Measurements from ENCODE around the gene ATP6V1G3.
"Not testable (repeated sequence)": the region's sequence is repeated elsewhere in the genome, so short reads cannot be mapped to it uniquely, and the experiment has no call there.

The ATP6V1G3 gene, protein sequence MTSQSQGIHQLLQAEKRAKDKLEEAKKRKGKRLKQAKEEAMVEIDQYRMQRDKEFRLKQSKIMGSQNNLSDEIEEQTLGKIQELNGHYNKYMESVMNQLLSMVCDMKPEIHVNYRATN

GRCh38 chr1:198540580-198540979 lies at the start of gene ATP6V1G3:
Gene ATP6V1G3, minus strand, starts transcription at chr1:198540680. Its CDS starts 30 bp downstream, at chr1:198540650.
- Histone ChIP-seq H3K79me2 (no peaks in the 10 kb centered on the region), H3K9me3 (ENCODE audit: control insufficient read depth, low read length) (no peaks in the 10 kb centered on the region), H3K4me2 (ENCODE audit: low read length) (no peak within 1 kb of the TSS), H2AFZ (peak within 1 kb of the TSS; percentile 22), H3K36me3 (ENCODE audit: control insufficient read depth, insufficient read depth, low read length) (no peaks in the 10 kb centered on the region), H3K4me3 (ENCODE audit: low read depth, low read length) (no peak within 1 kb of the TSS), H3K27ac (no peak within 1 kb of the TSS), H3K27me3 (ENCODE audit: control insufficient read depth, insufficient read depth, low read length) (no peaks in the 10 kb centered on the region), H3K9ac (no peak within 1 kb of the TSS), H3K4me1 (no peaks in the 10 kb centered on the region)
- TF ChIP-seq CTCF (IDR thresholded peaks at IDR 0.05), result no peak

- Histone ChIP-seq H3K4me2 (ENCODE audit: low read length) (no peak overlapping the region), H3K36me3 (ENCODE audit: control insufficient read depth, insufficient read depth, low read length) (no peaks in the 10 kb centered on the region), H3K9me3 (ENCODE audit: control insufficient read depth, low read length) (no peaks in the 10 kb centered on the region), H2AFZ (no peak overlapping the region), H3K9ac (no peak overlapping the region), H3K79me2 (no peaks in the 10 kb centered on the region), H3K4me3 (ENCODE audit: low read depth, low read length) (no peak overlapping the region), H3K27ac (no peak overlapping the region), H3K4me1 (no peaks in the 10 kb centered on the region), H3K27me3 (ENCODE audit: control insufficient read depth, insufficient read depth, low read length) (no peaks in the 10 kb centered on the region)
- no peak for TF ChIP-seq CTCF (IDR thresholded peaks at IDR 0.05)
Measured at GRCh38 chr1:198588845-198589244, 48.4 kb upstream of the ATP6V1G3 start.

- no peaks in the 10 kb centered on the region for H3K79me2 ChIP-seq
- no peaks in the 10 kb centered on the region for H3K27me3 ChIP-seq (ENCODE audit: control insufficient read depth, insufficient read depth, low read length)
- no peak overlapping the region for H3K4me3 ChIP-seq (ENCODE audit: low read depth, low read length)
- H2AFZ ChIP-seq, result no peak overlapping the region
- no peaks in the 10 kb centered on the region for H3K9me3 ChIP-seq (ENCODE audit: control insufficient read depth, low read length)
- TF ChIP-seq CTCF (IDR thresholded peaks at IDR 0.05), result no peak
- no peak overlapping the region for H3K27ac ChIP-seq
- H3K36me3 ChIP-seq (ENCODE audit: control insufficient read depth, insufficient read depth, low read length), result no peaks in the 10 kb centered on the region
- H3K4me2 ChIP-seq (ENCODE audit: low read length), result no peak overlapping the region
- no peak overlapping the region for H3K9ac ChIP-seq
- H3K4me1 ChIP-seq, result no peaks in the 10 kb centered on the region
Measured at GRCh38 chr1:198584163-198584562, 43.7 kb upstream of the ATP6V1G3 start.

- H3K4me1 ChIP-seq; H2AFZ ChIP-seq; H3K27ac ChIP-seq; H3K9me3 ChIP-seq (ENCODE audit: control insufficient read depth, low read length); H3K36me3 ChIP-seq (ENCODE audit: control insufficient read depth, insufficient read depth, low read length); H3K79me2 ChIP-seq; H3K27me3 ChIP-seq (ENCODE audit: control insufficient read depth, insufficient read depth, low read length); H3K4me2 ChIP-seq (ENCODE audit: low read length); H3K4me3 ChIP-seq (ENCODE audit: low read depth, low read length); H3K9ac ChIP-seq: not testable (repeated sequence)
Measured at GRCh38 chr1:198583209-198583802, 42.8 kb upstream of the ATP6V1G3 start.

DNA sequence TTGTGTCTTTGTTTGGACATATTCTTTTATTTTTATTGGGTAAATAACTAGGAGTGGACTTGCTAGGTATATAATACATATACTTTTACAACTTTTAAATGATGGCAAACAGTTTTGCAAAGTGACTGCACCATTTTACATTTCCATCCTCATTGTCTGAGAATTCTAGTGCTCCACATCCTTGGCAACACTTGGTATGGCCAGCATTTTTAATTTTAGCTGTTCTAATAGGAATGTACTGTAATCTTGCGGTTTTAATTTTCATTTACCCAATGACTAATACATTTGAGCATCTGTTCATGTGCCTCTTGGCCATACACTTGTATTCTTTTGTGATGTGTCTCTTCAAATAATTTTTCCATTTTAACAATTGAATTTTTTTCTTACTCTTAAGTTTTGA lies 37.0 kb upstream of the ATP6V1G3 start:
- Histone ChIP-seq H2AFZ (no peak overlapping the region), H3K79me2 (no peaks in the 10 kb centered on the region), H3K27ac (no peak overlapping the region), H3K27me3 (ENCODE audit: control insufficient read depth, insufficient read depth, low read length) (no peaks in the 10 kb centered on the region), H3K36me3 (ENCODE audit: control insufficient read depth, insufficient read depth, low read length) (no peaks in the 10 kb centered on the region), H3K4me3 (ENCODE audit: low read depth, low read length) (no peak overlapping the region), H3K9ac (no peak overlapping the region), H3K4me2 (ENCODE audit: low read length) (no peak overlapping the region), H3K4me1 (no peaks in the 10 kb centered on the region), H3K9me3 (ENCODE audit: control insufficient read depth, low read length) (no peaks in the 10 kb centered on the region)
- TF ChIP-seq CTCF (IDR thresholded peaks at IDR 0.05), result no peak

All from parathyroid adenoma (tissue), 2 donors.